H1 (cell line): ENCODE data around the gene MIER2. TPM values are rescaled to one million over a fixed set of nuclear protein-coding genes. Genes with fewer than 3 reads are reported as not detected.

Experiments
- CTCF ChIA-PET: fragments of 300-600 bp; sonication (Branson Sonifier 250); formaldehyde crosslinking; loops from one replicate; lab custom pipeline; 2021; ENCODE audit not compliant: partially characterized antibody; lab: Charles Lee
- POLR2A ChIA-PET: fragments of 300-600 bp; sonication (Branson Sonifier 250); formaldehyde crosslinking; loops from one replicate; lab custom pipeline; 2021; ENCODE audit warnings: inconsistent platforms; ENCODE audit not compliant: partially characterized antibody; lab: Charles Lee
- DNase-seq, 2 experiments: peaks; one replicate each; pipeline versions ENCODE4 v3.0.0 to v3.0.0-alpha.2; 2010 to 2022; ENCODE audit warnings: low spot score in 2 of 2, low read depth in 1 of 2, mixed read lengths in 1 of 2
- FAIRE-seq: peaks from 2 replicates; lab custom pipeline; 2011; peaks lifted over from hg19 to GRCh38; lab: Jason Lieb, UNC
- H2AFZ ChIP-seq: 2 replicates; pipeline ENCODE4 v1.8.1; 2012; ENCODE audit warnings: low read length, inconsistent platforms
- H2AK5ac ChIP-seq: 2 replicates; pipeline ENCODE4 v1.6.1; 2013; ENCODE audit warnings: low read depth, low read length
- H2BK120ac ChIP-seq: replicated peaks from 2 replicates; pipeline ENCODE3; 2013; ENCODE audit warnings: low read depth, low read length, inconsistent platforms
- H2BK12ac ChIP-seq: 2 replicates; pipeline ENCODE4 v1.6.1; 2013; ENCODE audit warnings: low read depth, low read length
- H2BK15ac ChIP-seq: 2 replicates; pipeline ENCODE4 v1.6.1; 2013; ENCODE audit warnings: low read length
- H2BK20ac ChIP-seq: 2 replicates; pipeline ENCODE4 v1.6.1; 2013; ENCODE audit warnings: low read length
- H2BK5ac ChIP-seq: 2 replicates; pipeline ENCODE4 v1.6.1; 2013; ENCODE audit warnings: low read depth, low read length
- H3K14ac ChIP-seq: 2 replicates; pipeline ENCODE4 v1.6.1; 2013; ENCODE audit warnings: inconsistent platforms; ENCODE audit not compliant: insufficient read length
- H3K18ac ChIP-seq: 2 replicates; pipeline ENCODE4 v1.6.1; 2013; ENCODE audit warnings: low read length; ENCODE audit errors: extremely low read depth
- H3K23ac ChIP-seq: 2 replicates; pipeline ENCODE4 v1.6.1; 2013; ENCODE audit warnings: inconsistent platforms; ENCODE audit not compliant: insufficient read length
- H3K23me2 ChIP-seq: 2 replicates; pipeline ENCODE4 v1.6.1; 2013; ENCODE audit warnings: low read depth, low read length
- H3K27ac ChIP-seq: 2 replicates; pipeline ENCODE4 v1.6.1; 2011; ENCODE audit warnings: low read depth, low read length, inconsistent platforms
- H3K27me3 ChIP-seq, 4 experiments: replicated peaks in 1 of 4; 1 replicate in 1 of 4; 2 replicates in 3 of 4; pipeline versions ENCODE4 v1.6.1 to v1.8.1; 2011 to 2013; ENCODE audit warnings: low read length in 3 of 4, mild to moderate bottlenecking in 3 of 4, inconsistent platforms in 2 of 4, mixed read lengths in 2 of 4, moderate library complexity in 1 of 4; ENCODE audit not compliant: control insufficient read depth in 3 of 4, insufficient read depth in 3 of 4; ENCODE audit errors: extremely low read depth in 1 of 4
- H3K36me3 ChIP-seq, 4 experiments: 2 replicates each; pipeline versions ENCODE4 v1.6.1 to v1.8.1; 2011 to 2013; ENCODE audit warnings: mild to moderate bottlenecking in 4 of 4, low read length in 3 of 4, moderate library complexity in 2 of 4, control low read depth in 1 of 4, inconsistent platforms in 1 of 4; ENCODE audit not compliant: insufficient read depth in 4 of 4, control insufficient read depth in 2 of 4
- H3K4ac ChIP-seq: replicated peaks from 2 replicates; pipeline ENCODE3; 2013; ENCODE audit warnings: low read length, low read depth, mixed read lengths, inconsistent platforms; ENCODE audit not compliant: insufficient read length
- H3K4me1 ChIP-seq, 4 experiments: replicated peaks in 1 of 4; 1 replicate in 1 of 4; 2 replicates in 3 of 4; pipeline versions ENCODE4 v1.6.1 to v1.8.1; 2011 to 2013; ENCODE audit warnings: low read length in 3 of 4, inconsistent platforms in 2 of 4, mixed read lengths in 1 of 4; ENCODE audit not compliant: insufficient read depth in 4 of 4, control insufficient read depth in 3 of 4
- H3K4me2 ChIP-seq, 2 experiments: 2 replicates each; pipeline versions ENCODE4 v1.6.1 to v1.8.1; 2011 to 2013; ENCODE audit warnings: low read depth in 2 of 2, low read length in 2 of 2, control low read depth in 1 of 2, inconsistent platforms in 1 of 2, mild to moderate bottlenecking in 1 of 2; ENCODE audit not compliant: insufficient read depth in 1 of 2
- H3K4me3 ChIP-seq, 4 experiments: fragments of 200-600, 300-600 bp in 1 of 4; sonication (generic), shearing (Covaris generic), sonication (Bioruptor Twin) in 1 of 4; 2 replicates each; pipeline versions ENCODE4 v1.5.1 to v1.8.1; 2011 to 2016; ENCODE audit warnings: low read length in 4 of 4, low read depth in 3 of 4, control low read depth in 2 of 4, inconsistent platforms in 2 of 4, mild to moderate bottlenecking in 2 of 4, mixed read lengths in 1 of 4, moderate library complexity in 1 of 4; ENCODE audit not compliant: insufficient read depth in 2 of 4; ENCODE audit errors: extremely low read depth in 1 of 4
- H3K56ac ChIP-seq: replicated peaks from 2 replicates; pipeline ENCODE3; 2013; ENCODE audit warnings: low read depth, mild to moderate bottlenecking, mixed read lengths, low read length, inconsistent platforms; ENCODE audit not compliant: insufficient read length
- H3K79me1 ChIP-seq: 2 replicates; pipeline ENCODE4 v1.6.1; 2013; ENCODE audit warnings: low read depth, low read length, control low read depth
- H3K79me2 ChIP-seq, 2 experiments: 2 replicates each; pipeline versions ENCODE4 v1.6.1 to v1.8.1; 2012 to 2013; ENCODE audit warnings: low read length in 2 of 2, mild to moderate bottlenecking in 2 of 2, inconsistent platforms in 1 of 2; ENCODE audit not compliant: insufficient read depth in 2 of 2, control insufficient read depth in 1 of 2
- H3K9ac ChIP-seq, 4 experiments: replicated peaks in 1 of 4; 1 replicate in 1 of 4; 2 replicates in 3 of 4; pipeline versions ENCODE4 v1.6.1 to v1.8.1; 2011 to 2013; ENCODE audit warnings: low read depth in 3 of 4, low read length in 3 of 4, control low read depth in 2 of 4, mild to moderate bottlenecking in 2 of 4, moderate library complexity in 2 of 4, inconsistent platforms in 1 of 4; ENCODE audit errors: extremely low read depth in 1 of 4
- H3K9me3 ChIP-seq, 2 experiments: 2 replicates each; pipeline versions ENCODE4 v1.6.1 to v1.8.1; 2012 to 2013; ENCODE audit warnings: mild to moderate bottlenecking in 2 of 2, moderate library complexity in 2 of 2, control low read depth in 1 of 2, inconsistent platforms in 1 of 2, low read depth in 1 of 2, low read length in 1 of 2, mixed read lengths in 1 of 2; ENCODE audit not compliant: insufficient read depth in 2 of 2
- H4K20me1 ChIP-seq, 2 experiments: replicated peaks in 1 of 2; 2 replicates each; pipeline versions ENCODE3 to v1.8.1; 2011 to 2013; ENCODE audit warnings: inconsistent platforms in 2 of 2, low read length in 2 of 2, mild to moderate bottlenecking in 1 of 2; ENCODE audit not compliant: insufficient read depth in 2 of 2, control insufficient read depth in 1 of 2
- H4K5ac ChIP-seq: 2 replicates; pipeline ENCODE4 v1.6.1; 2013; ENCODE audit warnings: low read length, low read depth, mixed read lengths, inconsistent platforms; ENCODE audit not compliant: insufficient read length
- H4K8ac ChIP-seq: 2 replicates; pipeline ENCODE4 v1.8.0; 2013; ENCODE audit warnings: mild to moderate bottlenecking, moderate library complexity, low read length, inconsistent platforms; ENCODE audit not compliant: insufficient read depth; ENCODE audit errors: extremely low read depth
- H4K91ac ChIP-seq: replicated peaks from 2 replicates; pipeline ENCODE3; 2013; ENCODE audit warnings: low read length, mixed read lengths, inconsistent platforms; ENCODE audit not compliant: insufficient read length
- BRCA1 ChIP-seq: IDR thresholded peaks from 2 replicates; pipeline ENCODE4 v1.6.1; 2012; ENCODE audit warnings: low read depth, low read length, improper control_type of control experiment
- CEBPB ChIP-seq: IDR thresholded peaks from 2 replicates; pipeline ENCODE4 v1.6.1; 2012; ENCODE audit warnings: low read depth, low read length
- EGR1 ChIP-seq: IDR thresholded peaks from 2 replicates; pipeline ENCODE4 v1.6.1; 2011; ENCODE audit warnings: low read depth, low read length, borderline replicate concordance
- GTF2F1 ChIP-seq: IDR thresholded peaks from 2 replicates; pipeline ENCODE4 v1.6.1; 2012; ENCODE audit warnings: low read depth, low read length, improper control_type of control experiment, borderline replicate concordance
- SIN3A ChIP-seq, 2 experiments: IDR thresholded peaks in 1 of 2; conservative IDR thresholded peaks in 1 of 2; 2 replicates each; pipeline ENCODE4 v1.6.1; 2011 to 2012; ENCODE audit warnings: low read length in 2 of 2, improper control_type of control experiment in 1 of 2, low read depth in 1 of 2, mild to moderate bottlenecking in 1 of 2
- SIX5 ChIP-seq: IDR thresholded peaks from 2 replicates; pipeline ENCODE4 v1.6.1; 2011; ENCODE audit warnings: mild to moderate bottlenecking, low read depth, low read length
- SRF ChIP-seq: IDR thresholded peaks from 2 replicates; pipeline ENCODE4 v1.6.1; 2011; ENCODE audit warnings: mild to moderate bottlenecking, low read depth, low read length, moderate library complexity
- USF2 ChIP-seq: IDR thresholded peaks from 2 replicates; pipeline ENCODE4 v1.6.1; 2011; ENCODE audit warnings: low read length, improper control_type of control experiment
- WGBS, 2 experiments: shearing (Covaris generic) in 1 of 2; methylation state at CpG; one replicate each; pipeline versions ENCODE4 v1.1.6 to v1.1.7; 2013 to 2015; ENCODE audit warnings: low lambda C conversion rate in 2 of 2, mixed read lengths in 2 of 2, inconsistent platforms in 1 of 2, low coverage in 1 of 2, missing lambda C conversion rate in 1 of 2; ENCODE audit not compliant: insufficient replicate concordance in 2 of 2, insufficient coverage in 1 of 2, insufficient read length in 1 of 2; ENCODE audit errors: extremely low coverage in 1 of 2, missing lambda C conversion rate in 1 of 2; 5-methylcytosine and 5-hydroxymethylcytosine counted together
- polyA plus RNA-seq, 7 experiments: library from polyadenylated mRNA; depleted of rRNA in 3 of 7; stranded (reverse) in 5 of 7; unstranded in 2 of 7; fragments of >200 nt in 5 of 7; fragments of 200-250 nt in 2 of 7; gene quantifications; 1 replicate in 5 of 7; 2 replicates in 1 of 7; 4 replicates in 1 of 7; pipeline versions ENCODE4 v1.2.1 to v1.2.3, GENCODE V29; 2011 to 2013; ENCODE audit warnings: missing spikeins in 2 of 7, mixed read lengths in 2 of 7
- total RNA-seq: library from RNA; stranded (reverse); fragmentation: NEBNext Ultra II Directional; extraction: Animal tissue kit (Norgen Biotek cat#: 25700); gene quantifications from 2 replicates; pipeline ENCODE4 v1.2.1, GENCODE V29; 2021

MIER2 gene
- total and polyA plus RNA-seq, 2 of the 8 experiments (the other 6 are each of a cell fraction or from before 2014, with no cell fraction given): 30.3 to 48.3 TPM

- no peak overlapping the region for H3K23ac ChIP-seq
- no peak overlapping the region for H2BK20ac ChIP-seq
- H3K36me3 ChIP-seq: no peaks in the 10 kb centered on the region
- H3K4me2 ChIP-seq: no peak overlapping the region
- H2AK5ac ChIP-seq: 0 out of 2 replicates have a peak overlapping the region, but pooled peaks have one; percentile 93
- no peak overlapping the region for H2BK120ac ChIP-seq
- no peak overlapping the region for H3K56ac ChIP-seq
- CTCF ChIA-PET: interaction anchor here (1.4 kb wide), 1 partner anchor 11 kb away, joined by 3 read pairs; no protein-coding TSS in a partner anchor
- POLR2A ChIA-PET: interaction anchor here (1.2 to 5.6 kb wide), 7 partner anchors 9 to 240 kb away, joined by 4 to 38 read pairs (median 9); partner anchors contain the start of gene MIER2
- H3K79me2 ChIP-seq: peaks cover 0 to 13% of the 10 kb centered on the region in 2 experiments; a peak in 3 of 4 replicates
- H3K9ac ChIP-seq: no peak overlapping the region
- peaks cover 0 to 16% (median 8%) of the 10 kb centered on the region in 4 experiments; a peak in 3 of 7 replicates for H3K27me3 ChIP-seq
- peaks cover 2% of the 10 kb centered on the region; the same call in 1 of the 2 replicates for H3K23me2 ChIP-seq
- 96% methylated on average over 3 of the region's 4 CpGs; no CpG with 5 or more reads in 1 of the 2 experiments for WGBS, 2 experiments
- no peak for FAIRE-seq
- no peak overlapping the region for H2AFZ ChIP-seq
- no peak overlapping the region for H3K27ac ChIP-seq
- no peak for DNase-seq
- no peaks in the 10 kb centered on the region for H4K20me1 ChIP-seq
- H3K18ac ChIP-seq: no peak overlapping the region
- H3K9me3 ChIP-seq: peaks cover 0 to 13% of the 10 kb centered on the region in 2 experiments; a peak in 1 of 4 replicates
- H2BK15ac ChIP-seq: no peak overlapping the region
- no peak for TF ChIP-seq EGR1
- no peak for TF ChIP-seq CEBPB
- no peak for TF ChIP-seq SRF
- TF ChIP-seq BRCA1: no peak
- no peak for TF ChIP-seq USF2
- no peak for TF ChIP-seq SIX5
- TF ChIP-seq SIN3A (conservative IDR thresholded peaks at IDR 0.05 in 1 of 2, IDR thresholded peaks at IDR 0.05 in 1 of 2; ENCODE audit: low read depth in 1 of 2, low read length in 2 of 2): no peak
- TF ChIP-seq GTF2F1: no peak
- peak overlapping the region; percentile 87; the same call in 1 of the 2 replicates for H2BK12ac ChIP-seq
- H3K4me3 ChIP-seq: no peak overlapping the region
- H3K4me1 ChIP-seq: peaks cover 7 to 28% (median 22%) of the 10 kb centered on the region in 4 experiments
- peak overlapping the region; percentile 76 for H4K91ac ChIP-seq
- peak overlapping the region; percentile 16 for H3K4ac ChIP-seq
- no peak overlapping the region for H3K14ac ChIP-seq
- H3K79me1 ChIP-seq: no peaks in the 10 kb centered on the region; the same call in 1 of the 2 replicates
- H4K8ac ChIP-seq: no peak overlapping the region
- H2BK5ac ChIP-seq: 0 out of 2 replicates have a peak overlapping the region, but pooled peaks have one; percentile 35
- no peak overlapping the region for H4K5ac ChIP-seq
Observed at GRCh38 chr19:292951-293350, 51.6 kb downstream of the MIER2 start.
